PFSK-1 (cell line): ENCODE data around the gene DHRS2.

Experiments
- FOXP2 ChIP-seq: optimal IDR thresholded peaks from 2 replicates; pipeline ENCODE3; 2011; ENCODE audit warnings: borderline replicate concordance, control low read depth, inconsistent platforms; ENCODE audit not compliant: insufficient read depth; ENCODE audit errors: extremely low read length, extremely low read depth
- POLR2AphosphoS5 ChIP-seq: IDR thresholded peaks from 2 replicates; pipeline ENCODE4 v1.6.1; 2012; ENCODE audit warnings: low read depth, mild to moderate bottlenecking, control low read depth, low read length, moderate library complexity
- REST ChIP-seq, 2 experiments: IDR thresholded peaks; 2 replicates each; pipeline versions ENCODE4 v1.6.1 to v1.8.0; 2011 to 2012; ENCODE audit warnings: low read depth in 2 of 2, low read length in 2 of 2, control low read depth in 1 of 2, inconsistent platforms in 1 of 2, mild to moderate bottlenecking in 1 of 2, moderate library complexity in 1 of 2; ENCODE audit not compliant: insufficient read depth in 1 of 2
- SIN3A ChIP-seq: IDR thresholded peaks from 2 replicates; pipeline ENCODE4 v1.6.1; 2012; ENCODE audit warnings: mild to moderate bottlenecking, low read length, moderate library complexity, borderline replicate concordance; ENCODE audit not compliant: insufficient read depth
- TAF1 ChIP-seq: IDR thresholded peaks from 2 replicates; pipeline ENCODE4 v1.6.1; 2012; ENCODE audit warnings: low read length, control low read depth, borderline replicate concordance; ENCODE audit not compliant: insufficient read depth

DHRS2 gene

GRCh38 chr14:23631234-23631633 is 4.9 kb upstream of the DHRS2 start:
- TF ChIP-seq TAF1 (no peak), FOXP2 (no peak), POLR2AphosphoS5 (no peak), SIN3A (no peak), REST (IDR thresholded peaks at IDR 0.05; ENCODE audit: insufficient read depth in 1 of 2, low read depth in 2 of 2, low read length in 2 of 2) (no peak)

GRCh38 chr14:23631702-23632460 is 4.3 kb upstream of the DHRS2 start:
- TF ChIP-seq POLR2AphosphoS5 (no peak), FOXP2 (no peak), REST (IDR thresholded peaks at IDR 0.05; ENCODE audit: insufficient read depth in 1 of 2, low read depth in 2 of 2, low read length in 2 of 2) (no peak), TAF1 (no peak), SIN3A (no peak)

- no peak for TF ChIP-seq FOXP2
- no peak for TF ChIP-seq TAF1
- no peak for TF ChIP-seq SIN3A
- no peak for TF ChIP-seq POLR2AphosphoS5
- no peak for TF ChIP-seq REST (IDR thresholded peaks at IDR 0.05; ENCODE audit: insufficient read depth in 1 of 2, low read depth in 2 of 2, low read length in 2 of 2)
These were observed 3.6 kb upstream of the DHRS2 start for GRCh38 chr14:23632461-23633159.

GRCh38 chr14:23633160-23633701 is 2.9 kb upstream of the DHRS2 start:
- no peak for TF ChIP-seq POLR2AphosphoS5
- no peak for TF ChIP-seq FOXP2
- TF ChIP-seq TAF1, result no peak
- TF ChIP-seq SIN3A, result no peak
- no peak for TF ChIP-seq REST (IDR thresholded peaks at IDR 0.05; ENCODE audit: insufficient read depth in 1 of 2, low read depth in 2 of 2, low read length in 2 of 2)
